Activated T-helper 1 cell treated with Interleukin-2 at 50 U/mL for 16 hours (primary cell): ENCODE measurements around the gene MMADHC.
"Not testable (repeated sequence)": the region's sequence is repeated elsewhere in the genome, so short reads cannot be mapped to it uniquely, and the experiment has no call there.

ENCODE experiments used
- DNase-seq: peaks from one replicate; pipeline ENCODE4 v3.0.0-alpha.2; 2020; ENCODE audit warnings: low read depth

Gene MMADHC

DNA sequence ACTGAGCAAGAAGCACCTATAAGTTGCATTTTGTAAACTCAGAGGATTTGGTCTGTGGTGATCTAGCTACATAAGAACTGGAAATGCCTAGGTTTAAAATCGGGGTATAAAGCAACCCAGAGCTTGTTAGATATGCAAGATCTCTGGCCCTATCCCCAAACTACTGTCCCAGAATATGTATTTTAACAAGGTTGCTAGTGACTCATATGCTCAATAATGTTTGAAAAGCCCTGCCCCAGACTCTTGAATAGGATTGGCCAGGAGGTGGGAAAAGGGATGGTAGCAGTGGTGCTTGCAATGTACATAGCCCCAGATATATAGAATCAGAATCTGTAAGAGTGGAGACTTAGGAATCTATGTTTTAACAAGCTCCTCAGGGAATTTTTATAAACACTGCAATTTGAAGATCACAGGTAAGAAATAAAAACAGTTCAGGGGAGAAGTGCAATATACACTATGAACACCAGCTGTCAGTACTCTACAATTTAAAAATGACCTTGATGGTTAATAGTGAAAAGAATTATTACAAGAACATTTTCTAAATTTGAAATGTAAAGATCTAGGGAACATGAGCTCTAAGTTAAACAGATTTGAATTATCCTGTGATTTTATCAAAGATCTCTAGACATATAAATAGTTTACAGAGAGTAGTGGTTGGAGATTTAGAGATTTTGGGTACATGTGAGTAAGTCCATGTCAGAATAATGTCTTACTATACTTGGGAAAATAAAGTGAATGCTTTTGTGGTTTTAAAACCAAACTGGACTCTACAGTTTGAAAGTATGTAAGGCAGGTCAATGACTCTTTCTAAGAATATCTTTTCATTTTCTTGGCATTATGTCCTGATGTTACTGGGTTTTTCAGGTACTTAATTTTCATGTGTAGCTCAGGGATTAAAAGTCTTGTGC lies 7.7 kb upstream of the MMADHC start:
- DNase-seq, result no peak

DNA sequence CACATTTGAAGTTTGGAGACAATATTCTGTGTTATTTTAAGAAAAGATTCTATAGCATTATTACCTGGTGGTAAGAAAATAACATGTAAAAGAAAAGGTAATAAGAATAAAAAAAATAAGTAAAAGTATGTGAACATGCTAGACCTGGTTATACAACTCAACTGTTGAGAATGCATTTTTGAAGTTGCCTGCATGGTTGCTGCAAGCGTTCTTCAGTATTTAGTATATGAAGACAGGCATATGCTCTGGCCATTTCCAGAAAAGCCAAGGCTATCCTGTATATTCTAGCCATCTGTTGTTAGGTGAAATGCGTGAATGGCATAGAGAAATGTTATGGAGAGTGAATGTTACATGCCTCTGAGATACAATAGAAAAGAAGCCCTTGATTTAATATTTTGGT lies 6.8 kb upstream of the MMADHC start:
- DNase-seq, result no peak

DNA sequence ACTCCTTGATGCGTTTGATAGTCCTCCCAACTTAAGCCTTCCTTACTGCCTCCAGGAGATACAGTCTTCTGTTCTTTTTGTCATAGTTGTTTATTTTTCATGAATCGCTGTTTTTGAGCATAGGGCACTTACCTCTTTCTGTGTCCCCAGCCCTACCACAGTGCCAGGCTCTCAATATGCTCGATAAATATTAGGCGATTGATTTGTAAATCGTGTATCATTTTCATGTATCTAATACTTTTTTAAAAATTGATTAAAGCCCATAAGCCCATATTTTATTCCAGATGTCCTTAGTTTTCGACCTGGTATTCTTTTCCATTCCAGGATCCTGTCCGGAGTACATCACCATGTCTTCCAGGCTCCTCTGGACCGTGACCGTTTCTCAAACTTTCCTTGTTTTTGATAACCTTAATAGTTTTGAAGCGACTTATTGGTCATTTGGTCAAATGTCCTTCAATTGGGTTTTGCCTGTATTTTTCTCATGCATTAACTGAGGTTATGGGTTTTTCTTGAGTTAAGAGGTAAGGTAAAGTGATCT lies 444 bp upstream of the MMADHC start:
- DNase-seq, result no peak

DNA sequence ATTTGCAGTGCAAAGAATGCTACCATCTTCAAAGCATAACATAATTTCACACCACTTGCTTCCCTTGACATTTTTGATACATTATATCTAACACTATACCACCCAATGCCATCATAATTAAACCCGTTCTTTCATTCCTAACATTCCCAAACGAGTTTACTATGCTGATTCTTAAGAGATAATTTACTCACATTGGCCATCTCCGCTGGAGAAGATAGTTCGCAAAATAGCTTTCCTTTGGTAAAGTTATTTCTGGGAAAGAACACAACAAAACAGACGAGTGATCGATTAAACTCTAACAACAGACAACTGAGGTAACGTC lies 716 bp downstream of the MMADHC start:
- DNase-seq, result no peak

DNA sequence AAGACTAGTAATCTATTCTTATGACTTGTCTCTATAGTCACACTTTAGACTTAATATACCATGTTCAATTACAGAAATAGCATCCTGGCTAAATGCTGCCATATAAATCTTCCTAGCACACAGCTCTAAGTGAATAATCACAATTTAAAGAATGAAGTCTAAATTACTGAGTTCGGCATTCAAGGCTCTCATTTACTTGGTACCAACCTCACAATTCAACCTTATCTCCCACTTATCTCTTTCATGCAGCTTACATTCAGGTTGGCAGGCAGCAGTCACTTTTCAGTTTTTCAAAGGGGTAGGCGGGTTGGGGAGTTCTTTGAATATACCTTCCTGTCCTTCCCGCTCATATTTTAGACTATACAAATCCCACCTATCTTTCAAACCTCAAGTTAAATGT lies 1.5 kb downstream of the MMADHC start:
- no peak for DNase-seq

DNA sequence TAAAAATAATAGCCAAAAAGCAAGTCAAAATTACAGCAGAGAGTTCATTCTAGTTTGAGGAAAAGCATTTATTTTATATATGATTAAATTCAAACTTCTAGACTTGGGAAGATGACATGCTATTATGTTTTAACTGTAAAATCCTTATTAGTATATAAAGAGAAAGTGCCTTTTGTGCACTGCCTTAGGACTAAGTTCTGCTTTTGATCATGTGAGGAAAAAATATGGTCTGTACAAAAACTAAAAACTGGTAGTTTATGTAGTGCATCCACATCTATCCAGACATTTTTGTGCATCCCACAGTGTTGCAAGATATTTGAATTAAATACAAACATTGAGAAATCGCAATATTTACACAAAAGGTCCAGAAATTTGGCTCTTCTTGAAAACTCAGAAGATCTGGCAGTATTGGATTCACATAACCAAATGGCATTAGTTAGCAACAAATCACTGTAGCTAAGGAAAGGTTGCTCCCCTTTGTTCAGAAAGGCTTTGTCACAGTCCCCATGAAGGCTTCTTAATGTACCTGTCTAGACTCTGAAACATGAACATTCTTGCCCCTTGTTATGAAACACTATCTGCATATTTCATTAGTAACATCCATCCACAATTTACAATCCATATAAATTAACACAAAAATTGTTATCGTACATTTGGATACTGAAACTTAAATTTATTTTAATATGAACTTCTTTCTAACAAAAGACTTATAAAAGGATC lies 2.2 kb downstream of the MMADHC start:
- no peak for DNase-seq

DNA sequence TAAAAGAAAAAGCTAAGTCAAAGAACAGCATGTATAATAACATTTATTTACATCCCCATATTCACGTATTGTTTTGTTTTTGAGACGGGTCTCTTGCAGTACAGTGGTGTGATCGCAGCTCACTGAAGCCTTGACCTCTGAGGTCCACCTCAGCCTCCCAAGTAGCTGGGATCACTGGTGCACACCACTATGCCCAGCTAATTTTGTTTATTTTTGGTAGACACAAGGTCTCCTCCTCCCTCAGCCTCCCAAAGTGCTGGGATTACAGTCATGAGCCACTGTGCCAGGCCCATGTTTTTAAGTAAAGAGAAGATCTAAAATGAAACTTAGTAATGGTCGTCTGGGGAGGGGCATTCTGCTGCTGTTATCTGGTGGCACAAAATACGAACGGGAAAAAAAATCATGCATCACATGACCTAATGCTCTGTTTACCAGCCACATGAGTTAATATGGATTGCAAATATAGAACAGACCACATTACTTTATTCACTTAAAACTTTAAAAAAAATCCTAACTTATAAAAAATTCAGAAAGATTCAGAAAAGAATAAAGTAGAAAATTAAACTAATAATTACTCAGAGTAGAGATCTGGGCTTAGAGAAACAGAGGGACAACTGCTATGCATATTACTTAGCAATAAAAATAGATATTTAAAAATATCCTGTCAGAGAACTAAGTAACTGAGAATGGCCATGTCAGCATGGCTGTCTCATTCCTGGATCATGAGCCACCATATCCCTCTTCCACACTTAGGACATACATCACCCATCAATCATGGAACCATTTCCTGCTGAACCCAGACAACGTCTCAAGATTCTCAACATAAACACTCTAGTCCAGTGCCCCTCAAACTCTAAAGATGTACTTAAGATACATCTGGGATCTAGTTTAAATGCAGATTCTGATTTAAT lies 7.3 kb downstream of the MMADHC start:
- no peak for DNase-seq

DNA sequence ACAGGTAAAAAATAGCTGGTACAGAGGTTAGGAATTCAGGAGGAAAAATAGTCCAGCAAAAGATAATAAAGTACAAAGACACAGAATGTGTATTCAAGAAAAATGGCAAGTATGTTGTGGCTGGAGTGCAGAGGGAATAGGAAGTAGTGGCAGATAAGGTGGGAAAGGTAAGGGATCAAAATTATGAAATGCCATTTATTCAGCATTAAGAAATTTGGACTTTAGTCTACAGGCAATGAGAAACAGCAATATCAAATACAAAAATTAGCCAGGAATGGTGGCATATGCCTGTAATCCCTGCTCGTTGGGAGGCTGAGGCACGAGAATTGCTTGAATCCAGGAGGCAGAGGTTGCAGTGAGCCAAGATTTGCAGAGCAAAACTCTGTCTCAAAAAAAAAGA lies 10.3 kb downstream of the MMADHC start:
- DNase-seq, result no peak

DNA sequence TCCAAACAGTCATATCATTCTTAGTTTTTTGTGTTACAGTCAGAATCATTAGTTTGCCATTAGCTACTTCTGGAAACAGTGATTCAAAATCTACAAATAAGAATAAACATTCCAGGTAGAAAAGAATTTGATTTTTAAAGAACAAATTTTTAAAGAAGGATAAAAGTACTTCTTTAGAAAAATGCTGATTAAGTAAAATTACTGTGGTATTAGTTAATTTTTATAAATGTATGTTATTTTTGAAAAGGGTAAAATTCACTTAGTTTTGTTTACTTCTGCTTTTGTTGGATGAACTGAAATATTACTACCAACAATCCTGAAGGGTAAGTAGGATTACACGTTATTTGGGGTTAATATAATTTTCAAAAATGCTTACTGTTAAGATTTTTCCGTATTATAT lies 11.8 kb downstream of the MMADHC start:
- DNase-seq, result no peak

DNA sequence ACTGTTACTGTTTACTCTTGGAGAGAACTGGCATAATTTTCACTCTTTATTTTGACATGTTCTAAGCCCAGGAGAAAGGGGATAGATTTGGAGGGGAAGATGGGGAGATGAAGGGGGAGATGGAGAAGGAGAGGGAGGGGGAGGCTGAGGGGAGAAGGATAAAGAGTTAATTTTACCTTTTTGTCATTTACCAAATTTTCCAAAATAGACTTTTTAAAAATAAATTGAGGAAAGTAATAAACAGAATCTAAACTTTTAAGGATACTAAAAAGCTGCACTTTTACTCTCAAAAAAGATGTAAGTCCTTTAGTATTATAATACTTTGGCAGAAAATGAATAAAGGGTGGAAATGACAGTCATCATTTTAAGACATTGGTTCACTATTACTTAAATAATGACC lies 12.3 kb downstream of the MMADHC start:
- DNase-seq, result no peak

DNA sequence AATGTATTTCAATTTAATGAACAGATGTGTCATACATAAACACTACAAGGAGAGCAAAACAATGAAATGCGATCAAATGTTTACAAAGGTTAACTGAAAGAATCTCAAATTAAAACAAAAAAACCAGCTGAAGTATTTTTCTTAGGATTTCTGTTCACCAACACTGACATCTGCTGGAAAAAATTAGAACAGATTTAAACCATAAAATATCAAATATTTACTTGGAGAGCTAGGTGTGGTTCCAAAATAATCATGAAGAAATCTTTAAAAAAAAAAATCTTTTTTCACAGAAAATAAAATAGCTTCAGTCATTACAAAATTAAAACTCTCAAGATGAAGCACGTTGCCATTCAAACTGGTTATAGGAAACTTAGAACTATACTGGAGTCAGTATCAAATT lies 13.8 kb downstream of the MMADHC start:
- DNase-seq, result no peak

DNA sequence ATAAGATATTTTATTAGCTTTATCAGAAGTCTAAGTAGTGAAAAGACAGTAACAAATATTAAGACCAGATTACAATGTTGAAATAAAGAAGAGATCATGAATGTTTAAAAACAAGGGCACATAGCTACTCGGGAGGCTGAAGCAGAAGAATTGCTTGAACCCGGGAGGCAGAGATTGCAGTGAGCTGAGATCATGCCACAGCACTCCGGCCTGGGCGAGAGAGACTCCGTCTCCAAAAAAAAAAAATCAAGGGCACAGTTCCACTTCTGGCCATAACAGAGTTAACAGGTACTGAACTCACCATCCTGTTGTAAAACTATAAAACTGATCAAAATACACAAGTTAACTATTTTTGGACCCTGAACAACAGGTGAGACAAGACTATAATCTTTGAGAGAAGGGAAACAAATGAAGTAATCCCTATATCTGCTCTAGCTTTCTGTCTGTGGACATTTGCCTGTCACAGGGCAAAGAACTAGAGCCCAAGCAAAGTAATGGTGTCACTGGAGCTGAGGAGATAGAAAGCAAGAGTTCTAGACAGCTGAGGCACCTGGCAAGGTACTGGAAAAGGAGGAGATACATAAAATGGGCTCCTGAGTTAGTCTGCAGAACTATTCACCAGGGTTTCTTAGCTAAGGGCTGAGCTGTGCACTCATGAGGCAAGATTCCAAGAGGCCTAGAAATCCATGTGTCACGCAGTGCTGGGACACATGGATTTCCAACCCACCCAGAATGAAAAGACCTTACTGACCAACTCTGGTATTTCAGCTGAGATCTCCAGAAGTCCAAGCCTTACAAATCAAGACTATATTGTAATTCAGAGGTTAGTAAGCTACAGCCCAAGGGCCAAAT lies 15.2 kb downstream of the MMADHC start:
- no peak for DNase-seq

DNA sequence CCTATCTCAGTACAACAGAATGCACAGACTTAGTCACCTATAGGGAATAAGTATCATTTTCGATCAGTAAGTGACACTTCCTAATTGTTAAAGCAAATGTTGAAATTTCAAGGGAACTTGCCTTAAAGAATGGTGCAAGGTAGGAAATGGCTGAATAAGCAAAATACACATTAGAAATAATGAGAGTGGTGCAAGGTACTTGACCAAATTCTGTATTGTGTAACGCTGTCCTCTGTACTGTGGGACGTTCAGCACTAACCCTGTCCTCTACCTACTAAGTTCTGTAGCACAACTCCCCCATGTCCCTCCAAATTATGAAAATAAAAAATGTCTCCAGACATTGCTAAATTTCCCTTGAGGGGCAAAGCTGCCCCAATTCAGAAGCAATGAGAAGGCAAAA lies 19.4 kb downstream of the MMADHC start:
- DNase-seq, result no peak

DNA sequence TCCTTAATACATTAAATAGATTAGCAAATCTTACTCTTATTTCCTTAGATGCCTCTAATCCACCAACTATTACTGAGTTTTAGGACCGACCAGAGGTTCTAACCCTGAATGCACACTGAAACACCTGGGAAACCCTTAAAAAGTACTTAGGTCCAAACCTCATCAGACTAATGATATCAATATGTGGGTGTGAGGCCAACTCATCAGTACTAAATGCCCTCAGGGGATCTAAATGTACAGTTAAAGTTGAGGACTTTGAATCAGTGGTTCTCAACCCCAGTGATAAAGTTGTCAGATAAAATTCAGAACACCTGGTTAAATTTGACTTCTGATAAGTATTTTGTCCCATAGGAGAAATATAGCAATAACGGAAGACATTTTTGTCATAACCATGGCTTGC lies 20.9 kb downstream of the MMADHC start:
- DNase-seq, result no peak

DNA sequence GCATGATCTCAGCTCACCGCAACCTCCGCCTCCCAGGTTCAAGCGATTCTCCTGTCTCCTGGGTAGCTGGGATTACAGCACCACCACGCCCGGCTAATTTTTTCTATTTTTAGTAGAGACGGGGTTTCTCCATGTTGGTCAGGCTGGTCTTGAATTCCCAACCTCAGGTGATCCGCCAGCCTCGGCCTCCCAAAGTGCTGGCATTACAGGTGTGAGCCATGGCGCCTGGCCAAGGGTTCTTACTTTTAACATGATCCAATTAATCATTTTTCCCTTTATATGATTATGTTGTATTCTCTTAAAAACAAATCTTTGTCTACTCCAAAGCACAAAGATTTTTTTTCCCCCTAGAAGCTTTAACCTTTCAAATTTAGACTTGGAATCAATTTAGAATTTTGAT lies 21.9 kb downstream of the MMADHC start:
- DNase-seq, result not testable (repeated sequence)

DNA sequence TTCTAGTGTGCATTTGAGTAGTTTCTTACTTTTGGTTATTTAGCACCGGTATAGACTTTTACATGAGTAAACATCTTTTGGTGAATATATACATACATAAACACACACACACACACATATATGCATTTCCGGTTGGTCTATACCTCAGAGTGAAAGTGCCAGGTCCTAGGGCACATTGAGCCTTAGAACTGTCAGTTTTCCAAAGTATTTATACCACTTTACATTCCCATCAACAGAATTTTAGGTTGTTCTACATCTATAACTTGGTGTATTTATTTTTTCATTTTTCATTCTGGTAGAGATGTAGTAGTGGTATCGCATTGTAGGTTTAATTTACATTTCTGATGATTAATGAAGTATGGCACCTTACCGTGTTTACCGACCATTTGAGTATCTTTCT lies 22.6 kb downstream of the MMADHC start:
- no peak for DNase-seq

DNA sequence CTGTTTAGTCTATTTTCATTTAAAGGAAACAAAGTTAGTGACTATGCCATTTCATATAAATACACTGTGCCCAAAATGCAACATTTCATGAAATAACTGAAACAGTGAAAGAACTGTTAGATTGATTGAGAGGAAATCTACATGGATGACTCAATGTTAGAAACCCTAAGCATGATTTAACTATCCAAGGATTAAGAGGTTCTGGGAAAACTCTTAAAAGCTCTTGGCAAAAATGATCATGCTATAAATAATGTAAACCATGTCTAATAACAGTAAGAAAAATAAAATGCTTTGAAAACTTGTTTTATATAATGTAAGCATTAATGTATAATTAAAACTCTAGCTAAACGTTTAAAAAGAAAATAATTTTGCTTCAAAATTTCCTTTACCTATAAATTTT lies 23.5 kb downstream of the MMADHC start:
- DNase-seq, result no peak

DNA sequence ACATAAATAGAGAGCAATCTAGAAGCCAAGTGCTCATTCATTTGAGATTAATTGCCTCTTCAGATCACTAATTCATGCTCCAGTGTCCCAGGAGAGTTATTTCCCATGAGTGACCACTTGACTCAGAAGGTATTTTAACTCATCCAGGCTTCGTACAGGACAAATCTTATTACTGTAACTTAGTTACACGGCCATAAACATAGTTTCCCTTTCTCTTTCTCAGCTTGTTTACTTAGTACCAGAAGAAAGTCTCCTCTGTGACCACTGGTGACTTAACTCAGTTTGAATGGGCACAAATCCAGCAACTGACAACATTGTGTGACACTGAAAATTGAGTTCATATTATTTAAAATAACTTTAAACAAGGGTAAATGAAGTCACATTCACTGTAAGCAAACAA lies 25.3 kb downstream of the MMADHC start:
- DNase-seq, result no peak

DNA sequence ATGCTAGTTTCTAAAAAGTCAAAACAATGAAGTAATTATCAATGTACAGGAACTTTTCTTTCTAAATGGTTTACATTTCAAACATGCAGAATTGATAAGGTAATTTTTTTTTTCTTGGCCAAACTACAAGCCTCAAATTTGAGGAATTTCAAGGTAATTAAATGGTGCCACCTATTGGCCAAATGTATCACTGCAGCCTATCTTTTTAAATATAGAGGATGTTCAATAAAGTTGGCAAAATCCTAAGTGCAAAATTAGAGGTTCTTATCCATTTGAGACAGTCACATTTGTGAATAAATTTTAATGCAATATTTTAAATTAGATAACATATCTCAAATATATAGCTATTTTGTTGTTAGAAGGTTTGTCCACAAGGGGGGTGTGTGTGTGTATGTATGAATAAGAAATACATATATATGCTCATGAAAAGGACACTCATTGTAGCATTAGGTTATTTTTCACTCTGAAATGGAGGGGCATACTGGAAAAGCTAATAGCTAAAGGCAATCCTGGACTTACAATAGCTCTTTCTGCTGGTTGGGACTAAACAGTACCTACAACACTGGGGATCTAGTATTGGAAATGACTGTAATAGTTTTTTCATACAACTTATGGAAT lies 26.2 kb downstream of the MMADHC start:
- no peak for DNase-seq

DNA sequence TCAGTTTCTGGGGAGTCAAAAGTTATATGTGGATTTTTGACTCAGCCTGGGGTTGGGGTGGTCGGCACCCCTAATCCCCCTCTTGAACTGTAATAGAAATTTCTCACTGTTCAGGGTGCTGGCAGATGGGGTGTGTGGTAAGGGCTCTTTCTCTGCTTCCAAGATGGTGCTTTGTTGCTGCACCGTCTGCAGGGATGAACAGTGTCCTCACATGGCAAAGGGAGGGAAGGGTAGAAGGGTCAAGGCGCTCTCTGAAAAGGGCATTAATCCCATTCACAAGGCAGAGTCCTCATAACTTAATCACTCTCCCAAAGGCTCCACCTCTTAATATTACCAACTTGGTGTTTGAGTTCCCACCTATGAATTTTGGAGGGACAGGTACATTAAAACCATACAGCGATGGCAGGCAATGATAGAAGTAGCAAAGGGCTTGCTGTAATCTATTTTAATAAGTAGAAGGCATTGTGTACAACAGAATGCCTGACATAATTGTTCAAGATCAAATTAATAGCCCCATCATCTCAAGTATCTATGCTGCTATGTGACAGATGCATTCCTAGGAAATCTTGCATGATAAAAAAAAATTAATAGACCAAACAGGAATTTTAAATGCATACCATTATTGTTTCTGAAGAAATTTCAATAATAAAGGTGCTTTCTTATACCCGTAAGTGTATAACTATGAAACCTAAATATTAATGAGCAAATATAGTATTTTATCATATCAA lies 28.1 kb downstream of the MMADHC start:
- no peak for DNase-seq
